ENCODE data around the gene EHMT1. TPM values are rescaled to one million over a fixed set of nuclear protein-coding genes. Genes with fewer than 3 reads are reported as not detected.

The EHMT1 gene
- total RNA-seq, 4 donors from 2014 or later = 96.4 to 136 (median 118) TPM

- H3K36me3 ChIP-seq = no peaks in the 10 kb centered on the region
- TF ChIP-seq EP300 (IDR thresholded peaks at IDR 0.05) (no peak), POLR2A (IDR thresholded peaks at IDR 0.05) (no peak), CTCF (IDR thresholded peaks at IDR 0.05) (no peak)
- no peaks in the 10 kb centered on the region for H3K27me3 ChIP-seq
- H3K9me3 ChIP-seq = no peaks in the 10 kb centered on the region
- H3K4me3 ChIP-seq = no peak overlapping the region
- DNase-seq (ENCODE audit: low spot score in 2 of 2) = no peak
- H3K4me1 ChIP-seq = peaks cover 0 to 84% (median 29%) of the 10 kb centered on the region in 4 donors
- 55 to 74% methylated on average over 16 of the region's 16 CpGs for WGBS, 2 donors
- peak overlapping the region in 1 of 4 donors; percentile 72 for H3K27ac ChIP-seq
These were observed 48.3 kb downstream of the EHMT1 start for GRCh38 chr9:137666955-137667670.

GRCh38 chr9:137668203-137668602, 49.4 kb downstream of the EHMT1 start:
- Histone ChIP-seq H3K4me1 (peaks cover 0 to 85% (median 29%) of the 10 kb centered on the region in 4 donors), H3K27ac (no peak overlapping the region), H3K9me3 (no peaks in the 10 kb centered on the region), H3K27me3 (no peaks in the 10 kb centered on the region), H3K4me3 (no peak overlapping the region), H3K36me3 (no peaks in the 10 kb centered on the region)
- DNase-seq (ENCODE audit: low spot score in 2 of 2) = no peak
- TF ChIP-seq EP300 (IDR thresholded peaks at IDR 0.05) (no peak), POLR2A (IDR thresholded peaks at IDR 0.05) (no peak), CTCF (IDR thresholded peaks at IDR 0.05) (no peak)

GRCh38 chr9:137669261-137669672, 50.5 kb downstream of the EHMT1 start:
- Histone ChIP-seq H3K27ac (no peak overlapping the region), H3K36me3 (no peaks in the 10 kb centered on the region), H3K27me3 (no peaks in the 10 kb centered on the region), H3K4me3 (no peak overlapping the region), H3K4me1 (peaks cover 0 to 85% (median 26%) of the 10 kb centered on the region in 4 donors), H3K9me3 (no peaks in the 10 kb centered on the region)
- no peak for DNase-seq (ENCODE audit: low spot score in 2 of 2)
- no peak for TF ChIP-seq EP300 (IDR thresholded peaks at IDR 0.05)
- no peak for TF ChIP-seq CTCF (IDR thresholded peaks at IDR 0.05)
- TF ChIP-seq POLR2A (IDR thresholded peaks at IDR 0.05) = no peak
- WGBS, 2 donors = 73 to 79% methylated on average over 23 of the region's 23 CpGs

- H3K4me3 ChIP-seq = no peak overlapping the region
- no peaks in the 10 kb centered on the region for H3K36me3 ChIP-seq
- TF ChIP-seq CTCF (IDR thresholded peaks at IDR 0.05) (no peak), EP300 (IDR thresholded peaks at IDR 0.05) (no peak), POLR2A (IDR thresholded peaks at IDR 0.05) (no peak)
- no peak for DNase-seq (ENCODE audit: low spot score in 2 of 2)
- no peaks in the 10 kb centered on the region for H3K9me3 ChIP-seq
- H3K27me3 ChIP-seq = no peaks in the 10 kb centered on the region
- H3K27ac ChIP-seq = peak overlapping the region in 1 of 4 donors; percentile 15
- 51 to 53% methylated on average over 25 of the region's 25 CpGs for WGBS, 2 donors
- H3K4me1 ChIP-seq = peaks cover 0 to 81% (median 18%) of the 10 kb centered on the region in 4 donors
These were observed 51.8 kb downstream of the EHMT1 start for GRCh38 chr9:137670391-137671195.

GRCh38 chr9:137671196-137671538, 52.4 kb downstream of the EHMT1 start:
- H3K4me1 ChIP-seq = peaks cover 0 to 75% (median 13%) of the 10 kb centered on the region in 4 donors
- no peaks in the 10 kb centered on the region for H3K9me3 ChIP-seq
- DNase-seq (ENCODE audit: low spot score in 2 of 2) = no peak
- no peak for TF ChIP-seq POLR2A (IDR thresholded peaks at IDR 0.05)
- no peak for TF ChIP-seq CTCF (IDR thresholded peaks at IDR 0.05)
- no peak for TF ChIP-seq EP300 (IDR thresholded peaks at IDR 0.05)
- H3K36me3 ChIP-seq = no peaks in the 10 kb centered on the region
- no peak overlapping the region for H3K27ac ChIP-seq
- no peaks in the 10 kb centered on the region for H3K27me3 ChIP-seq
- H3K4me3 ChIP-seq = no peak overlapping the region
- 74 to 81% methylated on average over 3 of the region's 3 CpGs for WGBS, 2 donors
